GM18951 (cell line): ENCODE data around the gene PIK3R1.

Source experiments
- POLR2A ChIP-seq: IDR thresholded peaks from 4 replicates; pipeline ENCODE4 v1.6.1; 2011; ENCODE audit warnings: mild to moderate bottlenecking; ENCODE audit not compliant: insufficient read length, insufficient read depth; ENCODE audit errors: extremely low read depth
- in situ Hi-C: fragments of 300-500 bp; cut with MboI; formaldehyde crosslinking; loops from one replicate; pipeline ENCODE4 v1.12.0; 2022; ENCODE audit warnings: low sequenced_read_pairs, mixed read lengths, inconsistent platforms; ENCODE audit not compliant: unreplicated experiment

PIK3R1 gene

GRCh38 chr5:68314465-68314864, 98.9 kb downstream of the PIK3R1 start:
- in situ Hi-C loops = no loop called here
- TF ChIP-seq POLR2A = no peak

GRCh38 chr5:68315679-68316271, 100.2 kb downstream of the PIK3R1 start:
- TF ChIP-seq POLR2A = no peak

GRCh38 chr5:68316469-68316868, 100.9 kb downstream of the PIK3R1 start:
- no peak for TF ChIP-seq POLR2A
- in situ Hi-C loops = no loop called here

More at GRCh38 chr5:68315679-68316271, 100.2 kb downstream of the PIK3R1 start:
- in situ Hi-C loops = no loop called here

- in situ Hi-C loops = no loop called here
- no peak for TF ChIP-seq POLR2A
Observed at GRCh38 chr5:68317646-68318045, 102.1 kb downstream of the PIK3R1 start.

GRCh38 chr5:68318955-68319705, 103.6 kb downstream of the PIK3R1 start:
- no peak for TF ChIP-seq POLR2A

GRCh38 chr5:68319706-68320412, 104.3 kb downstream of the PIK3R1 start:
- in situ Hi-C loops = no loop called here
- TF ChIP-seq POLR2A = no peak

More at GRCh38 chr5:68318955-68319705, 103.6 kb downstream of the PIK3R1 start:
- in situ Hi-C loops = no loop called here

GRCh38 chr5:68320413-68320986, 104.9 kb downstream of the PIK3R1 start:
- in situ Hi-C loops = no loop called here
- no peak for TF ChIP-seq POLR2A

- no peak for TF ChIP-seq POLR2A
- in situ Hi-C loops = no loop called here
Observed at GRCh38 chr5:68325065-68325580, 109.6 kb downstream of the PIK3R1 start.

- in situ Hi-C loops = no loop called here
- TF ChIP-seq POLR2A = no peak
Observed at GRCh38 chr5:68329554-68330255, 114.1 kb downstream of the PIK3R1 start.

GRCh38 chr5:68330574-68330973, 115.0 kb downstream of the PIK3R1 start:
- in situ Hi-C loops = no loop called here
- no peak for TF ChIP-seq POLR2A

- in situ Hi-C loops = no loop called here
- TF ChIP-seq POLR2A = no peak
Observed at GRCh38 chr5:68331192-68332079, 115.9 kb downstream of the PIK3R1 start.

GRCh38 chr5:68332080-68332451, 116.5 kb downstream of the PIK3R1 start:
- in situ Hi-C loops = no loop called here
- TF ChIP-seq POLR2A = no peak
